Caco-2 (cell line): ENCODE results near the gene PTDSS2. TPM values are rescaled to one million over a fixed set of nuclear protein-coding genes. Genes with fewer than 3 reads are reported as not detected.

Experiments used
- BruUV-seq: library from RNA; stranded (reverse); fragments of 400-500 nt; replicated peaks from 2 replicates; lab custom pipeline; 2021; lab: Mats Ljungman, UMichigan
- CTCF ChIA-PET: fragments of 300-600 bp; sonication (Branson Sonifier 250); formaldehyde crosslinking; loops from one replicate; lab custom pipeline; 2022; ENCODE audit warnings: antibody characterized with exemption; lab: Charles Lee
- POLR2A ChIA-PET: fragments of 300-600 bp; sonication (Branson Sonifier 250); formaldehyde crosslinking; loops from one replicate; lab custom pipeline; 2022; ENCODE audit warnings: antibody characterized with exemption; lab: Charles Lee
- DNase-seq, 2 experiments: peaks; one replicate each; pipeline versions ENCODE4 v3.0.0 to v3.0.0-alpha.2; 2020 to 2022
- H3K27me3 ChIP-seq: replicated peaks from 2 replicates; pipeline ENCODE4 v1.6.0; 2011; ENCODE audit warnings: low read length; ENCODE audit not compliant: control insufficient read depth, insufficient read depth
- H3K36me3 ChIP-seq: 2 replicates; pipeline ENCODE4 v1.5.1; 2011; ENCODE audit warnings: low read length; ENCODE audit not compliant: control insufficient read depth, insufficient read depth
- H3K4me1 ChIP-seq: fragments of 250-450 bp; sonication (Bioruptor Pico); 2 replicates; pipeline ENCODE4 v1.5.1; 2020; ENCODE audit warnings: mild to moderate bottlenecking
- H3K4me3 ChIP-seq: 2 replicates; pipeline ENCODE4 v1.5.1; 2011; ENCODE audit warnings: low read depth, mild to moderate bottlenecking, control low read depth, low read length
- H3K9me3 ChIP-seq: fragments of 250-450 bp; sonication (Bioruptor Pico); 2 replicates; pipeline ENCODE4 v1.5.1; 2020; ENCODE audit warnings: mild to moderate bottlenecking, moderate library complexity
- H3K27ac Mint-ChIP-seq: one replicate; pipeline ENCODE4 v1.8.0; 2022; ENCODE audit warnings: mixed read lengths; ENCODE audit not compliant: unreplicated experiment
- H3K27me3 Mint-ChIP-seq: one replicate; pipeline ENCODE4 v1.8.0; 2022; ENCODE audit warnings: mixed read lengths; ENCODE audit not compliant: insufficient read depth, unreplicated experiment
- H3K36me3 Mint-ChIP-seq: one replicate; pipeline ENCODE4 v1.8.0; 2022; ENCODE audit warnings: mild to moderate bottlenecking, mixed read lengths; ENCODE audit not compliant: insufficient read depth, unreplicated experiment
- H3K4me1 Mint-ChIP-seq: one replicate; pipeline ENCODE4 v1.8.0; 2022; ENCODE audit warnings: low read depth, mixed read lengths; ENCODE audit not compliant: unreplicated experiment
- H3K4me3 Mint-ChIP-seq: one replicate; pipeline ENCODE4 v1.8.0; 2022; ENCODE audit warnings: mild to moderate bottlenecking, moderate library complexity, mixed read lengths; ENCODE audit not compliant: unreplicated experiment
- H3K9me3 Mint-ChIP-seq: one replicate; pipeline ENCODE4 v1.8.0; 2022; ENCODE audit warnings: mixed read lengths; ENCODE audit not compliant: unreplicated experiment
- CTCF ChIP-seq, 2 experiments: fragments of 200-600 bp in 1 of 2; IDR thresholded peaks; 1 replicate in 1 of 2; 2 replicates in 1 of 2; pipeline versions ENCODE4 v1.5.1 to v1.8.0; 2011 to 2022; ENCODE audit warnings: antibody characterized with exemption in 1 of 2, control low read depth in 1 of 2, inconsistent platforms in 1 of 2, low read depth in 1 of 2, low read length in 1 of 2, mild to moderate bottlenecking in 1 of 2, moderate library complexity in 1 of 2; ENCODE audit not compliant: insufficient read depth in 1 of 2, severe bottlenecking in 1 of 2, unreplicated experiment in 1 of 2
- intact Hi-C: fragments of 100-400 bp; cut with micrococcal nuclease; formaldehyde crosslinking; loops from one replicate; pipeline ENCODE4 v1.10.0; 2022; ENCODE audit not compliant: unreplicated experiment
- total RNA-seq: library from RNA; stranded (reverse); gene quantifications from 2 replicates; pipeline ENCODE4 v1.2.3, GENCODE V29; 2022

PTDSS2 gene
- total RNA-seq, 1 experiment from 2014 or later: 44.3 TPM

GRCh38 chr11:438101-438844 lies 11.8 kb upstream of the PTDSS2 start:
- POLR2A ChIA-PET: no interaction called here
- intact Hi-C loops: no loop called here
- no peak for TF ChIP-seq CTCF (IDR thresholded peaks at IDR 0.05; ENCODE audit: insufficient read depth in 1 of 2, low read depth in 1 of 2, low read length in 1 of 2, severe bottlenecking in 1 of 2, unreplicated experiment in 1 of 2)
- no peak overlapping the region for H3K4me3 Mint-ChIP-seq
- H3K4me1 Mint-ChIP-seq: peaks cover 5% of the 10 kb centered on the region
- Histone ChIP-seq H3K9me3 (peaks cover 11% of the 10 kb centered on the region), H3K27me3 (no peaks in the 10 kb centered on the region), H3K4me1 (peaks cover 7% of the 10 kb centered on the region), H3K36me3 (peaks cover 4% of the 10 kb centered on the region), H3K4me3 (no peak overlapping the region)
- no peaks in the 10 kb centered on the region for H3K27me3 Mint-ChIP-seq
- no peaks in the 10 kb centered on the region for H3K9me3 Mint-ChIP-seq
- no peak overlapping the region for H3K27ac Mint-ChIP-seq
- DNase-seq: no peak
- no TSS peak for BruUV-seq
- CTCF ChIA-PET: no interaction called here
- peaks cover 16% of the 10 kb centered on the region for H3K36me3 Mint-ChIP-seq

- Histone ChIP-seq H3K4me1 (peaks cover 10% of the 10 kb centered on the region), H3K36me3 (peaks cover 4% of the 10 kb centered on the region), H3K27me3 (no peaks in the 10 kb centered on the region), H3K9me3 (peaks cover 11% of the 10 kb centered on the region), H3K4me3 (no peak overlapping the region; the same call in 1 of the 2 replicates)
- intact Hi-C loops: loop anchor here (10.0 kb wide), 2 partner anchors 45 to 75 kb away; partner anchors contain the start of genes B4GALNT4 and PKP3
- POLR2A ChIA-PET: no interaction called here
- CTCF ChIA-PET: interaction anchor here (2.4 kb wide), 1 partner anchor 23 kb away, joined by 6 read pairs; no protein-coding TSS in a partner anchor
- TF ChIP-seq CTCF (IDR thresholded peaks at IDR 0.05; ENCODE audit: insufficient read depth in 1 of 2, low read depth in 1 of 2, low read length in 1 of 2, severe bottlenecking in 1 of 2, unreplicated experiment in 1 of 2): no peak
- no peak for DNase-seq
- BruUV-seq: no TSS peak
- H3K4me1 Mint-ChIP-seq: peaks cover 9% of the 10 kb centered on the region
- H3K27me3 Mint-ChIP-seq: no peaks in the 10 kb centered on the region
- peaks cover 14% of the 10 kb centered on the region for H3K36me3 Mint-ChIP-seq
- H3K4me3 Mint-ChIP-seq: peak overlapping the region; percentile 38
- no peak overlapping the region for H3K27ac Mint-ChIP-seq
- H3K9me3 Mint-ChIP-seq: no peaks in the 10 kb centered on the region
Measured at GRCh38 chr11:439315-440064, 10.6 kb upstream of the PTDSS2 start.
